Type B pancreatic cell (in vitro differentiated cells): ENCODE measurements around the gene NMRK1. TPM values are rescaled to one million over a fixed set of nuclear protein-coding genes. Genes with fewer than 3 reads are reported as not detected.

Source experiments
- DNase-seq: peaks from one replicate; pipeline ENCODE4 v3.0.0; 2021; ENCODE audit warnings: mixed read lengths; ENCODE audit not compliant: unreplicated experiment; ENCODE audit errors: extremely low spot score
- H3K27ac Mint-ChIP-seq: 2 replicates; pipeline ENCODE4 v1.8.0; 2021; ENCODE audit warnings: mild to moderate bottlenecking, mixed read lengths
- H3K27me3 Mint-ChIP-seq: 2 replicates; pipeline ENCODE4 v1.8.0; 2021; ENCODE audit warnings: mixed read lengths
- H3K36me3 Mint-ChIP-seq: 2 replicates; pipeline ENCODE4 v1.8.0; 2021; ENCODE audit warnings: mixed read lengths
- H3K4me1 Mint-ChIP-seq: one replicate; pipeline ENCODE4 v1.8.0; 2021; ENCODE audit warnings: mixed read lengths; ENCODE audit not compliant: unreplicated experiment
- H3K4me3 Mint-ChIP-seq: 2 replicates; pipeline ENCODE4 v1.8.0; 2021; ENCODE audit warnings: mild to moderate bottlenecking, mixed read lengths
- H3K9me3 Mint-ChIP-seq: 2 replicates; pipeline ENCODE4 v1.8.0; 2021; ENCODE audit warnings: mixed read lengths
- total RNA-seq: library from RNA; stranded (reverse); gene quantifications from 2 replicates; pipeline ENCODE4 v1.2.1, GENCODE V29; 2021; ENCODE audit warnings: low replicate concordance
- TF ChIP-seq, protein P1 (sequence below): fragments of 200-600 bp; sonication (generic); conservative IDR thresholded peaks from 2 replicates; pipeline ENCODE4 v1.5.0; 2021; ENCODE audit warnings: antibody characterized with exemption, mild to moderate bottlenecking

NMRK1 gene
- total RNA-seq, 1 donor from 2014 or later, result 7.5 TPM

DNA sequence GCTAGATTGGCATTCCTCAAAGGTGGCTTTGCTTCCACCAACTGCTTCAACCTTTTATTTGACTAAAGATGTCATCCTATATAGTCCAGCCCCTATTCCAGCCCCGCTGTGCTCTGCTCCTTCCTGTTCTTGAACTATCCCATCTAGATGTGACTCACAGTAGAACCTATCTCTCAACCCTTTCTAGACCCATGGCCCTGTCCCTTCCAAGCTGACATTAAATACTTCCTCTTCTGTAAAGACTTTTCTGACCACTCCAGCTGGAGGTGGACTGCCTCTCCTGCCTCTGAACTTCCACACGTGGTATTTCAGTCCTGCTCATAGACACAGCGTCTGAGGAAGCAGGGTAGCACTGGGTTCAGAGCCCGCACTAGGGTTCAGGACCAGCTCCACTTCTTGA lies 32.7 kb upstream of the NMRK1 start:
- Mint-ChIP-seq H3K4me3 (no peak overlapping the region), H3K9me3 (peaks cover 5% of the 10 kb centered on the region), H3K36me3 (peaks cover 10% of the 10 kb centered on the region)

DNA sequence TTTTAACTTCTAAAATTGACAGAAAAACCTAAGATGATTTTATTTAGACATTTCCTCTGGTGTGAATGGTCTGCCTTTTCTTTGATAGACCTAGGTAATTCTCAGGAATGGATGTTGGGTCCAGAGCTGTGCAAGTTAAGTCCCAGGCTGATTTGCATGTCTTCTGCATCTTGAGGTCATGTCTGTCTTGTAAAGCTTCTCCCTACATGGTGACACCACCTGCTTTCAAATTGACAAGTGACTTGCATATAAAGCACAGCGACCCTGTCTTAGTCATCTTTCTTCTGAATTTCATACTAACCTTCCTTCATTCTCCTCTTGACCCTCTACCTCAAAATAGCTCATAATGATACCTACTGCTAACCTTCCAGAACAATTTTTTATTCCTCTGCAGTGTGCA lies 29.6 kb upstream of the NMRK1 start:
- TF ChIP-seq, protein P1, sequence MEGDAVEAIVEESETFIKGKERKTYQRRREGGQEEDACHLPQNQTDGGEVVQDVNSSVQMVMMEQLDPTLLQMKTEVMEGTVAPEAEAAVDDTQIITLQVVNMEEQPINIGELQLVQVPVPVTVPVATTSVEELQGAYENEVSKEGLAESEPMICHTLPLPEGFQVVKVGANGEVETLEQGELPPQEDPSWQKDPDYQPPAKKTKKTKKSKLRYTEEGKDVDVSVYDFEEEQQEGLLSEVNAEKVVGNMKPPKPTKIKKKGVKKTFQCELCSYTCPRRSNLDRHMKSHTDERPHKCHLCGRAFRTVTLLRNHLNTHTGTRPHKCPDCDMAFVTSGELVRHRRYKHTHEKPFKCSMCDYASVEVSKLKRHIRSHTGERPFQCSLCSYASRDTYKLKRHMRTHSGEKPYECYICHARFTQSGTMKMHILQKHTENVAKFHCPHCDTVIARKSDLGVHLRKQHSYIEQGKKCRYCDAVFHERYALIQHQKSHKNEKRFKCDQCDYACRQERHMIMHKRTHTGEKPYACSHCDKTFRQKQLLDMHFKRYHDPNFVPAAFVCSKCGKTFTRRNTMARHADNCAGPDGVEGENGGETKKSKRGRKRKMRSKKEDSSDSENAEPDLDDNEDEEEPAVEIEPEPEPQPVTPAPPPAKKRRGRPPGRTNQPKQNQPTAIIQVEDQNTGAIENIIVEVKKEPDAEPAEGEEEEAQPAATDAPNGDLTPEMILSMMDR, result no peak
- Mint-ChIP-seq H3K9me3 (peaks cover 5% of the 10 kb centered on the region), H3K36me3 (peaks cover 10% of the 10 kb centered on the region), H3K4me3 (no peak overlapping the region), H3K27ac (no peak overlapping the region), H3K4me1 (peaks cover 5% of the 10 kb centered on the region), H3K27me3 (no peaks in the 10 kb centered on the region)
- DNase-seq, result no peak

More for the DNA sequence above, 32.7 kb upstream of the NMRK1 start:
- H3K27me3 Mint-ChIP-seq, result no peaks in the 10 kb centered on the region
- H3K4me1 Mint-ChIP-seq, result no peaks in the 10 kb centered on the region
- TF ChIP-seq, protein P1, result no peak
- no peak overlapping the region for H3K27ac Mint-ChIP-seq
- DNase-seq, result no peak

DNA sequence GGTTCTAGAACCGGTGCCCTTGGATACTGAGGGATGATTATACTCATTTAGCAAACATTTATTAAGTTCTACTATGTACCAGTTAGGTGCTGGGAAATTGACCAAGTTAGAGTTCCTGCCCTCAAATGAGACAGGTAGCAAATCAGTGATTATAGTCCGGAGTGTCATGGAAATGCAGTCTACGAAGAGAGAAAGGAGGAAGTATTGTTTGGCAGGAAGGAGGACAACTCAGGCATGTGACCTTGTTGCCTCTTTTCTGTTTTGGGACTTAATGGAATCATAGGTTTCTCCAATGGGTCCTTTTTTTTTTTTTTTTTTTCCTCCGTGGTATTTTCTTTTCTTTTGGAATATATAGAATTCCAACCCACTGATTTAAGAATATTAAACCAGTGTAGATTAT lies 28.4 kb upstream of the NMRK1 start:
- no peak for DNase-seq
- Mint-ChIP-seq H3K4me1 (peaks cover 7% of the 10 kb centered on the region), H3K27ac (no peak overlapping the region), H3K9me3 (peaks cover 5% of the 10 kb centered on the region), H3K36me3 (peaks cover 10% of the 10 kb centered on the region), H3K27me3 (no peaks in the 10 kb centered on the region), H3K4me3 (no peak overlapping the region)
- TF ChIP-seq, protein P1, result no peak

DNA sequence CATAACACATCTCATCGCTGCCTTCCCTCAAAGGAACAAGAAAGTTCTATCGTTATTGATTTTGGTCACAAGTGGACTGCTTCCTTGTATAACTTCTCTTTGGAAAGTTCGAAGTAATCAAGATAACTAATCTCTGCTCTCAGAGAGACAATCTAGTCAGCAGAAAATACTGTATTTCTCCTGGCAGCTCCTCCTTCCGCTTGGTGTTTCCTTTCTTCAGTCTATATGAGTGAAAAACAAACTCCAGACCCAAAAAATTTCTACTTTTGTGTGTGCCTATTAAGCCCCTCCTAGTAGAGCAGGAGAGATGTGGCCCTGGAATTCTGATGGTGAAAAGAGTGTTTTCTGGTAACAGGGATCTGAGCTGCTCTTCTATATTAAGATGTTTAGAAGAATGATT lies 24.8 kb upstream of the NMRK1 start:
- H3K27me3 Mint-ChIP-seq, result no peaks in the 10 kb centered on the region
- no peaks in the 10 kb centered on the region for H3K9me3 Mint-ChIP-seq
- TF ChIP-seq, protein P1, result no peak
- peaks cover 7% of the 10 kb centered on the region for H3K4me1 Mint-ChIP-seq
- no peak overlapping the region for H3K27ac Mint-ChIP-seq
- DNase-seq, result no peak
- H3K4me3 Mint-ChIP-seq, result no peak overlapping the region
- H3K36me3 Mint-ChIP-seq, result no peaks in the 10 kb centered on the region

DNA sequence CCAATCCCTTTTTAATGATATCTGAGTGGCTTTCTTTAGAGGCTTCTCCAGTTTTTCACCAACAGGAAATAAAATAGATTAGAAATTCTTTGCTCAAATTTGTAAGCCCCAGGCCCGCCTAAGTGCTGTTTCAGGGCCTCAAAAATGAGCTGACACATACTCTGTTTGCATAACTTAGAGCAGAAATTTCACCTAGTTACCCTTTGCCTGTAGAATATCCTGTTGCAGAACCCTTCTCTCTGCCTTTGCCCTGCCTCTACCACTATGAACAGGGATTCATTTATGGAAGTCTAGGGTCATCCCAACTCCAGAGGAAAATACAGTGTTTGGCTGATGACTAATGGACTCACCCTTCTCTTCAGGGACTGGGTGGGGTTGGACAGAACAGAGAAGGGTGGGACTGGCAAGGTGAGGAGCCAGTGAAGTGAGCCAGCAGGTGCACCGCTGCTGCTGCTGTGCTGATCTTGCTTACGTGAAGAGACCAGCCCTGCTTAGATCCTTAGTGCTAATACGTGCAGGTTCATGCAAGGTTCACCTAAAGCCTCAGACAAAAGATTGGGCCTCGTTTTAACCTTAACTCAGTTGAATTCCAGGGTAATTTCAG lies 23.2 kb upstream of the NMRK1 start:
- H3K27ac Mint-ChIP-seq, result peak overlapping the region; percentile 96
- H3K4me3 Mint-ChIP-seq, result no peak overlapping the region
- no peaks in the 10 kb centered on the region for H3K9me3 Mint-ChIP-seq
- no peaks in the 10 kb centered on the region for H3K36me3 Mint-ChIP-seq
- TF ChIP-seq, protein P1, result no peak
- DNase-seq, result no peak
- peaks cover 7% of the 10 kb centered on the region for H3K4me1 Mint-ChIP-seq
- no peaks in the 10 kb centered on the region for H3K27me3 Mint-ChIP-seq
